Frontal cortex (tissue), 4 donors: ENCODE measurements around the gene ARNT2. TPM values are rescaled to one million over a fixed set of nuclear protein-coding genes. Genes with fewer than 3 reads are reported as not detected.

Experiments
- DNase-seq, 2 donors: peaks; one replicate each; pipeline ENCODE4 v3.0.0; 2012; ENCODE audit warnings: low spot score in 2 of 2
- FAIRE-seq: peaks from 2 replicates; lab custom pipeline; 2012; peaks lifted over from hg19 to GRCh38; lab: Jason Lieb, UNC
- total RNA-seq: library from RNA; depleted of rRNA; stranded (reverse); fragments of >200 nt; gene quantifications from one replicate; pipeline ENCODE4 v1.2.3, GENCODE V29; 2014
- donor health status: control.
- donor health status: control.
- donor health status: control.

Gene ARNT2
- total RNA-seq, 1 donor from 2014 or later = 43.2 TPM

DNA sequence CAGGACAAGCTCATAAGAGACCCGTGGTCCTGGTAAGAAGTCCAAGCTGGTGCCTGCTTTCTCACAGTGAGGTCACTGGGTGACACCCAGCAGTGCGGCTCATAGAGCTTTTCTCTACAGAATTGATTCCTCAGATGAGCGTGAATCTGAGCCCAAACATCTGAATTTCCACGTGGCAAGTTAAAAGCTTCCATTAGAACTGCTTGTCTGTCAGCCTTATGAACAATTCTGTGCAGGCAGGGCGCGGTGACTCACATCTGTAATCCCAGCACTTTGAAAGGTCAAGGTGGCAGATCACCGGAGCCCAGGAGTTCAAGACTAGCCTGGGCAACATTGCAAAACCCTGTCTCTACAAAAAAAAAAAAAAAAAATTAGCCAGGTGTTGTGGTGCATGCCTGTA lies 177.8 kb downstream of the ARNT2 start:
- DNase-seq (no peak), FAIRE-seq (no peak)

DNA sequence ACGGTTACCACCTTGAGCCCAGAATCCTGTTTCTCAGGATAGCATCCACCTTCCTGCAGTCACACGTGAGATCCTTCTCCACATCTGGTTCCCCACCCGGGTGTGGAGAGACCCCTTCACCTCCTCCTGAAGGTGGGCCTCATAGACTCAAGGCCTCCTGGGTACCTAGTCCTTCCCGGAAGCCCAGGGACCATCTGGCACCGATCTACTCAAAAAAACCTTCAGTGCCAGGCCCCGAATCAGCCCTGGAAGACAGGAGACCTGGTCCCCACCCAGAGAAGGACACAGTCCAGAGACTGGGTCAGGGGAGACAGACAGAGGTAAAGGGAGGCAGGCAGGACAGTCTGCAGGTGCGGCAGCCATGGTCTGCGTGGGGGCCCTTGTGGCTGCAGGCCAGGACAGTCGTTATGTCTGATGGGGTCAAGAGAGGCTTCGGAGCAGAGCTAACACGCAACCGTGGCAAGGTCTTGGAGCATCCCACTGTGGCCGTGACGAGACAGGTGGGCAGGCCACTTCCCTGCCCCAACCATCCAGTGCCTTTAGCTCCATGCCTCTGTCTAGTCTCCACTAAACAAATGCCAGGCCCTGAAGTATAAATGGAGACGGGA lies 178.7 kb downstream of the ARNT2 start:
- no peak for FAIRE-seq
- no peak for DNase-seq

GRCh38 chr15:80584561-80584964 lies 180.4 kb downstream of the ARNT2 start:
- no peak for DNase-seq
- FAIRE-seq = no peak

- no peak for FAIRE-seq
- no peak for DNase-seq
Observed at GRCh38 chr15:80584973-80585525, 180.9 kb downstream of the ARNT2 start.

DNA sequence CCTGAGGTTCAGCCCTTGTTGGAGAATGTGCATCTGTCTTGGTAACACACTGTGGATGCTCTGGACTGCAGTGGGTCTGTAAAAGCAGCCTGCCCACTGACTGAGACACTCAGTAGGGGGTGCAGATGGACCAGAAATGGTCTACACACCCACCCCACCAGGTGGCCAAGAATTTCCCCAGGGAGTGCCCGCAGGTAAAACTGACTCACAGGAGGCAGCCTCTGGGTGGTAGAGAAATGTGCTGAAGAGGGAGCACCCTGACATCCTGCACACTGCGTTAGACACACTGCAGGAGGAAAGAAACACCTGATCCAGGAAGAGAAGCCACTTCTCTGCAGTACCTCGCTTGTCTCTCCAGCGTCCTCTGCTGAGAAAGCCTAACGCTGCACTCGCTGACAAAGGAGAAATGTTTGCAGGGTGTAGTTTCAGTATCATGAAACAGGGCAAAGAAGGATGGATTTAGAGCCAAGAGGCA lies 181.4 kb downstream of the ARNT2 start:
- FAIRE-seq (no peak), DNase-seq (no peak)

GRCh38 chr15:80586161-80586560 lies 182.0 kb downstream of the ARNT2 start:
- FAIRE-seq = no peak
- DNase-seq = no peak

DNA sequence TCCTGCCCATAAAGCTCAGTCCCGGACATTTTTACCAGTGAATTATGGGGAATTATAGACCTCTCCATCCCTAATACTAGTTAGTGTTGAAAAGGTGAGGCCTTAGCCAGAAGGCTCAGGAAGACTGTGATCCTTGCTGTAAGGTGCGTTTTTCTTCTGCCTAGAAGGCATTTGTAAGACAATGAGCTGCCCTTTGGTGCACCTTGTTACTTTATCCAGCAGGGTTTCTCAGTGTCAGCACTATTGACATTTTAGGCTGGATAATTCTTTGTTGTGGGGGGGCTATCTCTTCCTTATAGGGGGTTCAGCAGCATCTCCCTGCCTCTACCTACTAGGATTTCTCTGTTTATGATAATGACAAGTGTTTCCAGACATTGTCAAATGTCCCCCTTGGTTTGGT lies 182.8 kb downstream of the ARNT2 start:
- DNase-seq = no peak
- no peak for FAIRE-seq

GRCh38 chr15:80587816-80588456 lies 183.8 kb downstream of the ARNT2 start:
- DNase-seq (no peak), FAIRE-seq (no peak)

DNA sequence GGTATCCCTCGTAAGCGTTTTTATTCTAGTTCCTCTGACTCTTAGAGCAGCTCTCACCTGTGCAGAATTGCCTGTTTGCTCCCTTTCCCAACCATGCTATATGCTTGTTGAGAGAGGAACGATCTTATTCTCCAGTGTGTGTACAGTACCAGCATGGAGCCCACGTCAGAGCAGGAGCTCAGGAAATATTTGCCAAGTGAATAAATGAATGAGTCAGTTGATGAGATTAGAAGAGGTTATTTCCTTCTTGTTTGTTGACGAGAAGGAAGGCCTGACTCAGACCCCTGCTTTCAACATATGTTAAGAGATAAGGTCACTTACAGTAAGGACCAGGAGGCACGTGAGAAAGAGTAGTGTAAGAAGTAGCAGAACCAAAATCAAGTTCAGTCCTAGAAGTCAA lies 184.6 kb downstream of the ARNT2 start:
- no peak for FAIRE-seq
- no peak for DNase-seq

DNA sequence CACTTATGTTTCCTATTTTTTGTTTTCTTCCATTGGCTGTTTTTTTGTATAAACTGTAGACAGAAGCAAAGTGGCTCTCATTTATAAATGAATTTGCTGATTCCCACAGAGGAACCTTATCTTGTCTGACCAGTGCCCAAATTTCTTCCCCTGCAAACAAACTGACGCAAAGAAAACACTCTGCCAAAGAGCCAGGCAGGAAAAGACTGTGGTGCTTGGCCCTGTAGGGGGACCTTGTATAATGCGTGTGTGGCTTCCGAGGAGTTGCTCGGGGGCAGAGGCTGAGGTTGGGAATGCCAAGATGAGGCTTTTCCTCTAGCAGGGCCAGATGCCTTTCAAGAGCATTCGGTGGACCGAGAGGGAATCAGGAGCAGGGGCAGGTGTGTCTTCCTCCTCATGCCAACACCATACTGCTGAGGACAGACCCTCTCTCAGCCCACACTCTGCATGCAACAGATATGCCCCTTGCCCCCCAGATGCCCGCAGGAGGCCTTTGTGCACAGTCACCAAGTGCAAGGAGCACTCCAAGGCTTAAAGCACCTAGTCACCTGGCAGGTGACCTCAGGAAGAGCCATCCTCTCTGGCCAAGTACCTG lies 186.7 kb downstream of the ARNT2 start:
- DNase-seq (no peak), FAIRE-seq (no peak)

GRCh38 chr15:80591471-80591870 lies 187.3 kb downstream of the ARNT2 start:
- no peak for DNase-seq
- FAIRE-seq = no peak

DNA sequence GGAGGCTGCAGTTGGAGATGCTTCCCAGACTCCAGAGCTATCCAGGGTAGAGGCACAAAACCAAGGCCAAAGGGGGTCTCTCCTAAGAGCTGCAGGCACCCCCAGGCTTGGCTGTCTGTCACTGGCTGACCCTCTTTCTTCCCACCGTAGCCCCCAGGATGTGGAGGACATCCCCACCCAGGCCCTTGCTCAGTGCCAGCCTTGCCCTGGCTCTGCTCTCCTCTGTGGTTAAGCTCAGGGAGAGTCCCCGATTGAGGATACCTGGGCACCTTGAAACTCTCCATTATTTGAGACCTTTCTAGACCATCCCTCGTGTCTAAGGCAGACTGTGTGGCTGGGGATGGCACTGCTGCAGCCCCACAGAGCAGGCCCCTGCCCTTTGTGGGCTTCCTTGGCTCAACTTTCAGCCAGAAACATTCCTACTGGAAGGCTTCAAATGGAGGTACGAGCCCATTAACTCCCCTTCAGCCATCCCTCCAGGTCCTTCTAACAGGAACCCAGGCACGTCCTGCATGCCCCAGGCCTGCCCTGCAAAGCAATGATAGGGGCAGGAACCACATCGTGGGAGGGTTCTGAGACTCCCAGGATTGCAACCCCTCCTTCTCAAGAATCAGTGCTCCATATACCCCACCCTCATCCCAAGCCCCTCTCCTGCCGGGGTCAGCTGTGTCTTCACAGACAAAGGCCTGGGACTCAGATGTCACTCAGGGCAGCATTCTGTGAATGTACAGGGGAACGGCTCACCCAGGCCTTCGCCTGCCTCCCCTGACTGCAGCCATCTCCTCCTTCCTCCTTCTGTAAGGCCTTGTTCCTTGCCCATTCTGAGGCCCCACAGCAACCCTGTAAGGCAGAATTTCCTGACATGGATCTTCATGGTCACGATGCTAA lies 188.0 kb downstream of the ARNT2 start:
- FAIRE-seq = no peak
- DNase-seq = no peak

- FAIRE-seq (no peak), DNase-seq (no peak)
Observed at GRCh38 chr15:80593486-80594030, 189.4 kb downstream of the ARNT2 start.

- DNase-seq (no peak), FAIRE-seq (no peak)
Observed at GRCh38 chr15:80594091-80594889, 190.1 kb downstream of the ARNT2 start.

DNA sequence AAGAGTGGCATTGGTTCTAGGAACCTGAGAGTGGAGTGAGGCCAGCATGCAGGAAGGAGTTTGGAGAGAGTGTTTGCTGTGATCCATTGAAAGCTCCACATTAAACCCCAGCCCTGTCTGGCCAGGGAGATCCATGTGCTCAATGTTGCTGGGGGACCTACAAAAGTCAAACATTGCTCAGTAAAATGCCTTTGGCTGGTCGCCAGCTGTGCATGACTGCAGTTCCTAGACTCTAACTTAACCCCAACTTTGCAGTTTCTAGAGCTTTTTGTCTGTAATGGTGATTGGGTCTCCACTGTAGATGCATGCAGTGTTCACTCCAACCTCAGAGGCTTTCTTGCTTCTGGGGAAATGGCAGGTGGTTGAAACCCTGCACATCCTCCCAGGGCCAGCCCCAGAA lies 191.2 kb downstream of the ARNT2 start:
- FAIRE-seq (no peak), DNase-seq (no peak)

DNA sequence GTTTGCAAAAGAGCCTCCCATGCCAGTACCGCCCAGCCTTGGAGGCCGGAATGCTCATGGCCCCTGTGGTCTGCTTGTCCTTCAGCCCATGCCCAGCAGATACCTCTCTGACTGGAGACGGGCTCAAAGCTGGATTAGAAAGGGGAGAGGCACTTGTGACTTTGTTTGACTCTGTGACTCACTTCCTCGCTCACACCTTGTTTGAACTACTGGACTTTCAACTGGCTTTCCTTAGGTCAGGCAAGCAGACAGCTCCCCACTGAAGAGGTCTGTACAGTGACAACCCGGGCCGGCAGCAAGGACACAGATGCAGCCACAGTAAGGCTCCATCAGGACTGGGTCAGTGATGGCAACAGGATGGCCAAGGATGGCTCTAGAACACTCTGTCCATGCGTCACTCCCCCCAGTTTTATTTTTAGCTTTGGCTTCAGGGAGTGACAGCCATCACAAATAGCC lies 192.4 kb downstream of the ARNT2 start:
- DNase-seq = no peak

GRCh38 chr15:80597076-80597475 lies 192.9 kb downstream of the ARNT2 start:
- FAIRE-seq = no peak

More for the DNA sequence above, 192.4 kb downstream of the ARNT2 start:
- no peak for FAIRE-seq

DNA sequence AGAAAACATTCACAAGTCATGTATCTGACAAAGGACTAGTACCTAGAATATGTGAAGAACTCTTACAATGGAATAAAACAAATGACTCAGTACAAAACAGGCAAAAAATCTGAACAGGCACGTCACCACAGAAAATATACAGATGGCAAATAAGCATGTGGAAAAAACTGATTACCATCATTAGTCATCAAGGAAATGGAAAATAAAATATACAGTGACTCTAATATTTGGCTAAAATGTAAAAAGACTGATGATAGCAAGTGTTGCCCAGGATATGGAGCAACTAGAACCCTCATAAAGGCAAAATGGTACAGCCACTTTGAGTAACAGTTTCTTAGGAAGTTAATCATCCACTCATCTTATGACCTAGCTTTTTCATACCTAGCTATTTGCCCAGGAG lies 195.2 kb downstream of the ARNT2 start:
- FAIRE-seq (no peak), DNase-seq (no peak)

More at GRCh38 chr15:80597076-80597475, 192.9 kb downstream of the ARNT2 start:
- no peak for DNase-seq

DNA sequence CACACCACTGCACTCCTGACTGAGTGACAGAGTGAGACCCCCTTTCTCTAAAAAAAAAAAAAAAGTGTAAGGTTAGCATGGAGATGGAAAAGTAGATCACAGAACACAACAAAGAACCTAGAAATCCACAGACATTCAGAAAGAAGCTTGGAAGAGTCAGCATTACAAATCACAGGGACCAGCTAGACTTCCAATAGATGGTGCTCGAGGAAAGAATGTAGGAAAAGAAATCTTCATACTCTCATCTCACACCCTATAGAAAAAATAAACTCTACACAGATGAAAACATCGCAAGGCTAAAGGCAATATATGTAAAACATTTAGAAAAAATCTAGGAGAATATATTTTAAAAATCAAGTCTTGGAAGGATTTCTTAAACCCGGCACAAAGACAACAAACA lies 196.4 kb downstream of the ARNT2 start:
- no peak for DNase-seq
- no peak for FAIRE-seq
